Activated T-cell treated with anti-CD3 and anti-CD28 coated beads, Interleukin-2, amount 50 U/mL, for 1 hour (primary cell): Measurements from ENCODE around the gene USH2A.

Experiments used
- DNase-seq: peaks from one replicate; pipeline ENCODE4 v3.0.0-alpha.2; 2020

Gene USH2A

DNA sequence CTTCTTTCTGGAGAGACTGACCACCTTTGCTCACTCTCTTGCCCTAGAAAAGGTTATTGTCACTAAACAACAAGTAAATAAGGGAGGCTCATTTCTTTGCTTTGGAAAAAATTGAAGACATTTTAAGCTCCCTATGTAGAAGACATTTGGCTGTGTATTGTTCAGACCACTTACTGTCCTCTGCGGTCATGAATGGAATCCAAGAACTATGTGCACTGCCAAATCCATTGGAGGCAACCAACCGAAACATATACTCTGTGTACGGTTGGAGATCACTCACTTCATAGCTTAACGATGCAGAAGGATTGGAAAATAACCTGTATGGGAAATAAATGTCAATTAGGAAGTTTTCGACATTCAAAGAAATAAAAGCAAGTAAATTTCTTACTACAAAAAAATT lies 523.3 kb downstream of the USH2A start:
- DNase-seq = no peak

DNA sequence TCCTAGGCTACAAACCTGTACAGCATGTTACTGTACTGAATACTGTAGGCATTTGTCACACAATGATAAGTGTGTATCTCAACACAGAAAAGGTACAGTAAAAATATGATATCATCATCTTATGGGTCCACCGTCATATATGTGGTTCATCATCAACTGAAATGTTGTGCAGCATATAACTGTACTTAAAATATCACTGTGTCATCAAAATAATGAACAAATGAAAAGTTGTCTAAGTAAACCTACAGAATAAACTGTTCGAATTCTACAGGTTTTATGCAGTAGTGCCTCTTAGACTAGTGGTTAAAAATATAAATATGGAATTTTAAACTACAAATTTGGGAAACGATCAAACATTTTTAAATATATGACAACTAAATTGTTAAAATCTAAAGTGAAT lies 527.4 kb downstream of the USH2A start:
- DNase-seq = no peak

DNA sequence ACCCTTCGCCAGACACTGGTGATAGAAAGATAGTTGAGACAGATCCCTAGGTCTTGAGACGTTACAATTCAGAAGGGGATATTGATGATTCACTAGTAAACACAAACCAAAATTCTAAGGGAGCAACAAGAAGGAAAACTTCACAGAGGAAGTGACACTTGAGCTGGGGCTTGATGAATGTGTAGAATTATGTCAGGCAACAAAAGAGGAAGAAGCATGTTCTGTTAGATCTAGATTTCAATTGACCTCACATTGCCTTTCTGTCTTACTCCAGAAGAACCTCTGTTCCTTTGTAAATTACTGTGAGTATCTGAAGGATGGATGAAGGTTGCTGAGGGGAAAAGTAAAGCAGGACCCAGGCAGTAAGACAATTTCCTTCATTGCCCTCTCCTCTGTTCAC lies 528.0 kb downstream of the USH2A start:
- no peak for DNase-seq

DNA sequence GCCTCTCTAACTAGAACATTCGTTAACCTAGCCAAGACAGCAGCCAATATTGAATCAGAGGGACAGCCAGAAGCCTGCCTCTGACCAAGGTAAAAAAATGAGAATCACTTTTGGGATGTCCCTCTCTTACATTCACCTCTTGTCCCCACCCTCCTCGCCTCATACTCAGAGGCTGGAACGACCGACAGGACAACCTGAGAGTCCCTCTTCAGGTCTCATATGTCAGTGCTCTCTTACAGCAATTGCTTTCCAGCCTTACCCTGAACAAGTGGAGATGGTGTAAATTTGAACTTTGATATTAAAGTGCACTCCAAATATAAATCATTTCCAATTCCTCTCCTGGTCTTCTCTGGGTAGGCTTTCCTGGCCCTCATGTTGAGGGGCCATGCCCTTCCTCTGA lies 528.6 kb downstream of the USH2A start:
- no peak for DNase-seq

DNA sequence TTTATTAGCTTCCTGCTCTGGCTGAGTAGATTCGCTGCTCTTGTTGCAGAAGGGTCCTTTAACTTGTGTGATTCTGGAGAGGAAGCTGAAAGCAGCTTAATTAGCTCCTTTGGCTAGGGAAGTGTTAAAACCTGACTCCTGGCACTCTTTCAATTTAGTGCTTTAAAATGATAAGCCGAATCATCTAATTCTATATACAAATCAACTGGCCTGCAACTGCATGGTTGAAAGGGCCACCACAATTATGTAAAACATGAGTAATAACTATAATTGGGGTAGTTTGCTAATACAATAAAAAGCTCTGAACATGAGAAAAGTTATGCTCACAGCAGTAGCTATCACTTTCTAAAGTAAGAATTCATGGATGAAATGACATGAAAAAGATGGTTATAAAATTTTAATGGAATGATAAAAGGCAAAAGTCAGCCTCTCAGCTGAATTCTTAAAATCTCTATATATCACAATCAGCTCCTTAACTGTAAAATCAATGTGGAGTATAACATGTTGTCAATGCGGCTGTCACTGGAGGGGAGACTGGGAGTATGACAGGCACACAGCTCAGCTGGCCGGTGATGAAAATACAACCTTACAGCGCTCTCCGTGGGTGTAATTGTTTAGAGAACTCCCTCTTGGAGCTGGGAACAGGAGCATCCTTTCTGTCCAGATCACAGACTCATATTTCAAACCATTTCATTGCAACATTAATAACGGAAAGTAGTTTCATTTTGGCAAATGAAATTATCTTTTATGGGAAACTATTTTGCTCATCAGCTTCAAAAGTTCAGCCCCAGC lies 531.8 kb downstream of the USH2A start:
- no peak for DNase-seq

DNA sequence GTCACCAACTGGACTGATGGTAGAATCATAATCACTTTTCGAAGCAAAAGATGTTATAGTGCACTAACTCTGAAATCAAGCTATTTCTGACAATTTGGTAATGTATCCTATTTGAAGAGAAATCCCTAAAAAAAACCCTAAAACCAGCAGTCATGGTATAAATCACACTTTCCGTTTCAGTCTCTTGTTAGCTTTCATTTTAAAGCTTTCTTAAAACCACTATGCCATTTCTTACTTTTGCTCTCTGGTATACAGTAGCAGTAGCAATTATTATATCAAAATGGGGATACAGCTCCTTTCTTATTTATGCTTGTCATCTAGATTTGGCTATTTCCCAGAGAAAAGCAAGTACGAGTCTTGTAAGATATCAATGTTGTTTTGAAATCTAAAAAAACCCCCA lies 532.8 kb downstream of the USH2A start:
- DNase-seq = no peak

DNA sequence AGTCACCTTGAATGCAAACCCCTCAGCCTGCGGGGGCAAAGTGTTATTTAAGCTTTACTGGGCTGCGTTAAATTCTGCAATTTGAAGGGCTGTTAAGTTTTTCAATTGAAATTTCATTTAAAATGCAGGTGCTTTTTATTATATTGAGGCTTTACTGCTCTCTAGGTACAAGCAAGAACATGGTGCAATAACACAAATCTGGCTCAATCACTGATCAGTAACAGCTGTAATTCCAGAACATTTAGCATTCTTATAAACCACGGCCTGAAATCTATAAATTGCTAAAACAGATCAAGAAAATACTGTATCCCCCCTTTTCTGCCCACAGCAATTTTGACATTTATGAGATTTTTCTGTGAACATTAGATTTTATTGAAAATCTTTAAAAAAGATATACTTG lies 533.4 kb downstream of the USH2A start:
- no peak for DNase-seq

DNA sequence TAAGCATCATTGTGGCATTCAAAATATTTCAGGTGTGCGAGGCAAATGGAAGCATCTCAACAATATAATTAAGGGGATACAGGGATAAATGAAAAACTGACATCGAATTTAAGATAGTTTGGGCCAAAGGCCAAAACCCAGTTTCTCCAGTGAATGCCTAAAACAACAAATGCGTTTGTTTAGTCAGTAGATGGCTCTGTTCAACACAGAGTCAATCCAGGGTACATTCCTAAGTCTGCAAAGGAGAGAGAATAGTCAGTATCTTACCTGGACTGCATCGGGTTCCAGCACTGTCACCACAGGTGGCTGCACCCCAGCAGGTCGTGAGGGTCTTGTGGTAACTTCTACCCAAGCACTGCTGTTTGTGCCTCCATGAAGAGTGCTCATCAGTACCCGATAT lies 535.1 kb downstream of the USH2A start:
- no peak for DNase-seq

DNA sequence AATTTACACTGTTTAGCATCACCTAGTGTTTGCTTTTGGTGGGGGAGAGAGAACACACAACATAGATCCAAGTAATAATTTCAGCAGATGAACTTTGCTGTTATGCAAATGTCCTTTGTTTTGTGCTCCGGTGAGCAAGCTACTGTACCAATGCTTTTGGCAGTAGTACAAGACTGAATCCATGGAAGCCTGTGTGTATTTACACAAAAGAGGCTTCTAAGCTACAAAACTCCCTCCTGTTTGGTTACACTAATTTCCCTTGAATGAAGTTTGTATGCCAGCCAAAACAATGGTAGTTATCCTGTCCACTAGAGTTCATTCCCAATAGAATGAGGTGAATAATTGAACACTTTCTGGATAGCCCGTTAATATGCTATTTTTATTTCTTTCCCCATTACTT lies 535.6 kb downstream of the USH2A start:
- DNase-seq = no peak

DNA sequence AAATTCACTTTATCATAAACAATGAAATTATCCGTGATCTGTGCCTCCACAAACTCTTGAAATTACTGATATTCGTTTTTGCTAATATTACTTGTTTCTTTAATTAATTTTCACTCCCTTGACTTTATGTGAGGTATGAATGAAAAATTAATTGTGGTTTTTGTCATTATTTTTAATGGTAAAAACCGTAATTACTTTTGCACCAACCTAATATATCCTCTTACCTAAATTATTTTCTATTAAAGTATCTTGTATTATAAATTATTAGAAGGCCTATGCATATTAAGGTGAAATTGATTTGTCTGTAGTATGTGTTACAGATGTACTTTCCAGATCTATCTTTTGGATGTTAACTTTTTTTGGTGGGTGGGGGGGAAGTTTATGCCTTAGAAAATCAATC lies 540.2 kb downstream of the USH2A start:
- no peak for DNase-seq

DNA sequence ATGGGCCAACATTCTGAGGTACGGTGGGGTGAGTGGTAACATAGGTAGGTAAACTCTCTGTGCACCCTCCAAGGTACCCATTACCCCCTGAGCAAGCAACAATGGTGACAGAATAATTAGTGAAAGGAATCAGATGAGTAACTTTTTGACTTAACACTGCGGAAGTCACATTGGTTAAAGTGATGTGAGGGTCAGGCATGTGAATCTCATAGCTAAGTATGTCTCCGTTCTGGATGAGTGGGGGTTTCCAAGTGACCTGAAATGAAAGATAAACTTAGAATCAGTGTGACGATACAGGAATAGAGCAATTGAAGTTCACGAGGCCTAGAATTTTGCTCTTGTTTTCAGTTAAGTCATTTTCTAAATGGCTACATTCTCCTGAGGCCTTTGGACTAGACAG lies 544.4 kb downstream of the USH2A start:
- no peak for DNase-seq

DNA sequence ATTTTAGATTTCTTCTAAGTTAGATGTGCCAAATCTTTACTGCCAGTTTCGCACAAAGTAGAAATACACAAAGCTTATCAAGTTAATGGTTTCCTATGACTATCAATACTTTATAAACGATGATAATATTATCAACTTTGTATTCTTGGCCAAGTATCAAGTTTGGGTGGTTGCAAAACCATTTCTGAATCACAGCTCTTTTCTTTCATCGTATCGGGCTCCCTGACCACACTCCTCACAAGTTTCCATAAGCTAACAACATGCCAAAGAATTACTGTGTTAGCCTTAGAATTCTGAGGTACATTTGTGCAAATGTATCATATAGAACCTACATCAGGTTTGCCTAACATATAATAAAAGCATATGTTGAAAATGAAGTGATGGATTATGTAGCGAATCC lies 545.1 kb downstream of the USH2A start:
- no peak for DNase-seq

DNA sequence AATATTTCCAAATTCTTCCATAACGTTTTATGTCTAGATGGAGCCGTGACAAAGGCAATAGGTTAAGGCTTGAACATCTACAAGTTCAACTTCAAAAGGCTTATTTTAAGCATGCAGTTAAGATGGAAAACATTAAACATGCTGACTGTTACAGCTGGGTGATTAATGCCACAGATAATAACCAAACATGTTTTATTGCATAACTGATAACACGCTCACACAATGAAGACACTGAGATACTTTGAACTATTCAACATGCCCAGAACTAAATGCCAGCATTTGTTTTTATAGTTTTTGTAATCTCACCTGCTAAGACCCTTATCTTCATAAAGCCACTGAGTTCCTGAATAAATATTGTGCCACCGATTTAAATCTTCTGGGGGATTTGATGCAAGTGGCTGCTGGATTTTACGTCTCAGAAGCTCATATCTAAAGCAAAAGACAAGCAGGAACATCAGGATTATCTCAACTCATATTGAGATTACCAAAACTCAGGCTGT lies 545.7 kb downstream of the USH2A start:
- DNase-seq = no peak

DNA sequence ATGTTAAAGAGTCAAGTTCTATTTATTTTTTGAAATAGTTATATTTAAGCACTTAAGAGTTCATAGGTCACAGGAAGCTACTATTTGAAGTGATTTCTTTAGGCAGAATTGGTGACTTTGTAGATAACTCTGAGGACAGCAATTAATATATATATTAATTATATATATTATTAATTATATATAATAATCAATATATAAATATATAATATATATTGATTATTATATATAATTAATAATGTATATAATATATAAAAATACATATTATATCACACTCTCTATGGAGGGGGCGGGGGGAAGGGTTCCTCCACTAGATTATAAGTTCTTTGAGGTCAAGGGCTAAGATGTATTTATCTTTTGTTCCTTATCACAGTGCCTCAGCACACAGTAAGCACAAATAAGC lies 547.5 kb downstream of the USH2A start:
- no peak for DNase-seq

DNA sequence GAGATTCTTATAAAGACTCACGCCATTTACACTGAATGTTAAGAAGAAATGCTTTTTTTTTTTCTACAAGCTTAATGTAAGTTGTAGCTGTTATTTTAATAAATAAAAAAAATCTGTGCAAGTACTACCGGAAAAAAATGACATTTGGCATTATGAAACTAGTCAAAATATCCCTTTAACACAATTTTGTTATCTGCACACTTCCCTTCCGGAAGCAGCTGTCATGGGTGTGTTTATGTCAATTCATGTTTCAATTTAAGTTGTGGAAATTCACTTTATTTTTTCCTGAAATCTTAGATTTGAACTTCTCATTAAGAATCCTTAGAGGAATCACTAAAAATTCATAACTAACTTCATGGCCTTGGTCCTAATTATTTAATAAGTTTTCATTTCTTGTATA lies 548.0 kb downstream of the USH2A start:
- DNase-seq = no peak

DNA sequence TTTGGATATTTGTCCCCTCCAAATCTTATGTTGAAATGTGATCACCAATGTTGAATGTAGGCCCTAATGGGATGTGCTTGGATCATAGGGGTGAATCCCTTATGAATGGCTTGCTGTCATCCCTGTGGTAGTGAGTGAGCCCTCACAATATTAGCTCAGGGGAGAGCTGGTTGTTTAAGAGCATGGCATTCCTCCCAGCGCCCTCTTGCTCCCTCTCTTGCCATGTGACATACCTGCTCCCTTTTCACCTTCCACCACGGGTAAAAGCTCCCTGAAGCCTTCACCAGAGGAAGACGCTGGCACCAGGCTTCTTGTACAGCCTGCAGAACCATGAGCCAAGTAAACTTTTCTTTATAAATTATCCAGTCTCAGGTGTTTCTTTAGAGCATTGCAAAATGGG lies 550.6 kb downstream of the USH2A start:
- DNase-seq = no peak

DNA sequence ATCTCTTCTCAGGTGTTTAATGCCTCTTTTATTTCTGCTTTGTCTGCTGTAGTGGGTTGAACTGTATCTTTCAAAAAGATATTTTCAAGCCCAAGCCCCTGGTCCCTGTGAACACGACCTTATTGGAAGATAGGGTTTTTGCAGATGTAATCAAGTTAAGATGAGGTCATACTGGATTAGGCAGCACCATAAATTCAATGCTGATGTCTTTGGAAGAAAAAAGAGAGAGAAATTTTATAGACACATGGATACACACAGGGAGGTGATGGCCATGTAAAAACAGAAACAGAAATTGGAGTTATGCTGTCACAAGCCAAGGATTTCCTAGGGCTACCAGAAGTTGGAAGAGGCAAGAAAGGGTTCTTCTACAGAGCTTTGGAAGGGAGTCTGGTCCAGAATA lies 554.7 kb downstream of the USH2A start:
- DNase-seq = no peak

DNA sequence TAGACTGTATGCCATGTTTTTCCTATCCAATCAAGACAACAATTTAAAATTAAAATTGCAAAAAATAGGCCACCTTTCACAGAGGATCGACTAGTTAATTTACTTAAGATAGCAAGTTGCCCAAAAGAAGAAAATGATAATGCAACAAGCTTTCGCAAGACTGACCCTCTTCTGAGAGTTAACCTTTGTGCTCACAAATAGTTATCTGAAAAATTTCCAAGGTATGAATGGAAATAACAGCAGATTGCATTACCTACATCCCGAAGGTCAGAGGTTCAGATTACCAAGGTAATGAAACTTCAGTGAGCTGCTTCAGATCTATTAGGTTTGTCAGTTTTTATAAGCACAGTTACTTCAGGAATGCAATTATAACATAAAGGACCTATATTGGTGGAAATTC lies 558.2 kb downstream of the USH2A start:
- DNase-seq = no peak

DNA sequence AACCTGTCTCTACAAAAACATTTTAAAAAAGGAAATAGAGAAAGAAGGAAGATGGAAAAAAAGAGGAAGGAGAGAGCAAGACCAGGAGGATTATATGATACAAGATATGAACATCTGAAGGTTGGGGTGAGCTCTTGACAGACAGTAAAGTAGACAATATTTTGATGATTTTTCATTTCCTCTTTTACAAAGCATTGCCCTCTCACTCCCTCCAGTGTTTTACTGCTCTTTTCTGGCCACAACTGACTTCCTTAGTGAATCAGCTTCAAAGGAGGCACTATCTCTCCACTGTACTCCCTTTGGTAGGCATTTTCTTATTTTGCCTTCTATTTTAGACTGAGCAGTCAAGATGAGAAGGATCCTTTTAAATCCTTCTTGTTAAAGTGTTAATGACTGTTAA lies 559.5 kb downstream of the USH2A start:
- no peak for DNase-seq

DNA sequence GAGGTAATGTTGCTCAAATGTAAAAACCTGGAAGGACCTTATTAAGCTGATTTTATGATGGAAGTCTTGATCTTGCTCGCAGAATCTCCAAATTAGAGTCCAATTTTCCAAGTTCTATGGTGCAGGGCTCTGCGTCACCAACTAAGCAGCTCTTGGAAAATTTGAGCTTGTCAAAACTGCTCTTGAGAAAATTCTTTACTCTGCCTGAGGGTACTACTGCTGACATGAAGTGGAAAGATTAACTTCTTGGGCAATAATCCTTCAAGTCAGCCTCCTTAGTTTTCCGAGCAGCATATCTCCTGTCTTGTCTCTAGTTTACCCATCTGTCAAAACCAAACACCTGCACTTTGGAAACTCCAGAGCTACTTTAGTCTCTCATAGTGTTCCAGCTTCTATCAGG lies 562.4 kb downstream of the USH2A start:
- DNase-seq = no peak

DNA sequence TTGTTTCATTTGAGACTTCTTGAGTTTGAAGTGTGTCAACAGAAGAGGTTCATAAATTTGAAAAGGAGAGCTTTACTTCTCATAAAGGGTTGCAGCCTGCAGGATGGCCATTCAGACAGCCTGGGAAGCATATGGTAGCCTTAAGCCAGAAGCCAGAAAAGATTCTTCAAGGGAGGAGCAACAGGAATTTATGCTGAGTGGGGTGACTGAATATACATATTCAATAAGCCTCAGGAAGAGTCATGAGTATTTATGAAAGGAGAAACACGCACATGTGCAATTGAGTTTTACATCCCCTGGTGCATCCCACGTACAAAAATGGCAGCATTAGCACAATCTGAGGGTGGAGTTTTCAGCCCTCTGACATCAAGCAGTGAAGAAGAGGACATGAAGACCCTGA lies 565.9 kb downstream of the USH2A start:
- no peak for DNase-seq

DNA sequence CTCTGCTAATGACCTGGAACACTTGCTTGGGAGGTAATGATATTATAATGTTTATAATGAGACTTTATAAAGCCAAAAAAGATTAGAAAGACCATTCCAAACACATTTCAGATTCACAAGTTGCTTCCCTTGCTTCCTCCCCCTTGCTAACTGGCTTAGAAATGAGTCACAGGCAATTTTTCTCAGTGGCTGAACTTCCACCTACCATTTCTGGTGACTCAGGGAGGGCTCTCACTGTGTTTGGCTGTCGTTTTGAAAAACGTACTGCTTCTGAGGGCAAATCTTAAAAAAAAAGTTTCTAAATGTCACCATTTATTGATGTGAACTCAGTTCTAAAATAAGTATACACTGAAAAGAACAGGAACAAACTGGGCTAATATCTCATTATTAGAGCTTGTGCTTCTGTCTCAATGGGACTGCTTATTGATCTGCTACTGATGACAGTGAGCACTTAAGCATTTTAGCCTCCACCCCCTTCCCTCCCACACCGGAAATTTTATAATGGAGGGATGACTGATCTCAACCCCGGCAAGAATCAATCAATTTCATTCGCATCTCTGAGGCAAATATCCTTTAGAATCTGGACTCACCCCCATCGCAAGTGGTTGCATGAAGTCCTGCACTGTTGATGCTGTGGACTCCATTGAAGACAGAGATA lies 577.9 kb downstream of the USH2A start:
- DNase-seq = no peak

DNA sequence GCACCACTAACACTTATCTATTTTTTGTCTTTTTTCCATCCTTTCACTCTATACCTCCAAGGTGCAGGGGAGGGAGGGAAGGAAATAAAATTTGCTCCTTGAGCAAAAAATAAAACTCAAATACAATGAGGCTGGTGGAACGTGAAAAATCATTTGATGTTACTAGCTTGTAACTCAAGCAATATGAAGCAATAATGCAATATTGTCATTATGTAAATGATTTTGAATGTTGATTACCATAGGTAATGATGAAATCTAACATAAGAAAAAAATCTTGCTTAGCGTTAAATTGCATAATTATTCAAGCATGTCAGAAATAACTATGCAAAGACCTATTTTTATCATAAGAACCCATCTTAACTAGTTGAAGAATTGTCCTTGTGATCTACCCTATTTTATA lies 578.5 kb downstream of the USH2A start:
- DNase-seq = no peak

DNA sequence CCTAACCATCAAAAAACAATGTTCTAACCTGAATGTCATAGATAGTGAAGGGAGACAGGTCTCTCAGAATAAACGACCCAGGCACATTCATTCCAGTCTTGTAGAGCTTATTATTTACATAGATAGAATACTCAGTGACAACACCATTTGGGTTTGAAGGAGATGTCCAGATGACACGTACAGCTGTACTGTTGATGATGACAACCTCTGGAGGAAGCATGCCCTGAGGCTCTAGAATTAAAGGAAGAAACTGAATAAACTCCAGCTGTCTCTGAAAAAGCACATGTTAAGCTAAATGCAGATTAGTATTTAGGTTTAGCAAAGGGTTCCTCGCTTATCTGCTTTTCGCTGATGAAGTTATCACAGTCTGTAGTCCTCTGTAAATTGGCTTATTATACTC lies 579.0 kb downstream of the USH2A start:
- DNase-seq = no peak

DNA sequence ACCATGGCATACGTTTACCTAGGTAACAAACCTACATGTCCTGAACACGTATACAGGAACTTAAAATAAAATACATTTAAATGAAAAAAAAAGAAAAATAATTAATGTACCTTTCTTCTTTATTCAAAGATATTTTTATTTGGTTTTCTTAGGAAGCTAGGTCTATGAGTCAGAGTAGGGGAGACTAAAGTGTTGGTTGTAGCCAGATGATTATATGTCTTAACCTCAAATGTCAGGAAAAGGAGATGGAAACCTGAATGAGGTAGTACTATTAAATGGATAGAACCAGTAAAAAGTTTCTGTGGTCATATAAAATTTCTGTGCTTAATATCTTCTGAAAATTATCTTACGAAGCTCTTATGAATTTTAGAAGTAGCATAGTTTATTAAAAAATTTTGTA lies 580.3 kb downstream of the USH2A start:
- no peak for DNase-seq
